ENCODE data around the gene LRRC28. TPM values are rescaled to one million over a fixed set of nuclear protein-coding genes. Genes with fewer than 3 reads are reported as not detected.

Gene LRRC28
- polyA plus RNA-seq, 3 donors = 34.7 to 39.3 (median 35.8) TPM

- no peak for DNase-seq (ENCODE audit: extremely low read depth in 1 of 11, low read depth in 9 of 11, low spot score in 4 of 11)
Observed at GRCh38 chr15:99239545-99240198, 11.6 kb upstream of the LRRC28 start.

- no peak for DNase-seq (ENCODE audit: extremely low read depth in 1 of 11, low read depth in 9 of 11, low spot score in 4 of 11)
Observed at GRCh38 chr15:99241752-99242151, 9.5 kb upstream of the LRRC28 start.

GRCh38 chr15:99244306-99244705 is 7.0 kb upstream of the LRRC28 start:
- no peak for DNase-seq (ENCODE audit: extremely low read depth in 1 of 11, low read depth in 9 of 11, low spot score in 4 of 11)

- no peak for DNase-seq (ENCODE audit: extremely low read depth in 1 of 11, low read depth in 9 of 11, low spot score in 4 of 11)
Observed at GRCh38 chr15:99247062-99247461, 4.2 kb upstream of the LRRC28 start.

GRCh38 chr15:99248000-99248715 is 3.1 kb upstream of the LRRC28 start:
- DNase-seq (ENCODE audit: extremely low read depth in 1 of 11, low read depth in 9 of 11, low spot score in 4 of 11) = no peak

GRCh38 chr15:99249270-99249841 is 1.9 kb upstream of the LRRC28 start, which contains the start of gene TTC23:
TSS of gene TTC23 (minus strand) at chr15:99249581. CDS start at chr15:99228712, 20,869 bp downstream.
- peak; percentile 44 to 89 (median 73) for DNase-seq (ENCODE audit: extremely low read depth in 1 of 11, low read depth in 9 of 11, low spot score in 4 of 11)

GRCh38 chr15:99250001-99250400 is 1.3 kb upstream of the LRRC28 start:
- DNase-seq (ENCODE audit: extremely low read depth in 1 of 11, low read depth in 9 of 11, low spot score in 4 of 11) = peak in 1 of 11 donors; percentile 3

- no peak for DNase-seq (ENCODE audit: extremely low read depth in 1 of 11, low read depth in 9 of 11, low spot score in 4 of 11)
Observed at GRCh38 chr15:99250494-99250856, 806 bp upstream of the LRRC28 start.

GRCh38 chr15:99252326-99252725 is 1.0 kb downstream of the LRRC28 start:
- no peak for DNase-seq (ENCODE audit: extremely low read depth in 1 of 11, low read depth in 9 of 11, low spot score in 4 of 11)

GRCh38 chr15:99253381-99254090 is 2.3 kb downstream of the LRRC28 start:
- no peak for DNase-seq (ENCODE audit: extremely low read depth in 1 of 11, low read depth in 9 of 11, low spot score in 4 of 11)

- no peak for DNase-seq (ENCODE audit: extremely low read depth in 1 of 11, low read depth in 9 of 11, low spot score in 4 of 11)
Observed at GRCh38 chr15:99257107-99257750, 5.9 kb downstream of the LRRC28 start.

GRCh38 chr15:99264125-99264524 is 12.8 kb downstream of the LRRC28 start:
- DNase-seq (ENCODE audit: extremely low read depth in 1 of 11, low read depth in 9 of 11, low spot score in 4 of 11) = no peak

- no peak for DNase-seq (ENCODE audit: extremely low read depth in 1 of 11, low read depth in 9 of 11, low spot score in 4 of 11)
Observed at GRCh38 chr15:99265541-99266070, 14.3 kb downstream of the LRRC28 start.

GRCh38 chr15:99267957-99268356 is 16.7 kb downstream of the LRRC28 start:
- DNase-seq (ENCODE audit: extremely low read depth in 1 of 11, low read depth in 9 of 11, low spot score in 4 of 11) = no peak

- DNase-seq (ENCODE audit: extremely low read depth in 1 of 11, low read depth in 9 of 11, low spot score in 4 of 11) = no peak
Observed at GRCh38 chr15:99268431-99268830, 17.1 kb downstream of the LRRC28 start.

- no peak for DNase-seq (ENCODE audit: extremely low read depth in 1 of 11, low read depth in 9 of 11, low spot score in 4 of 11)
Observed at GRCh38 chr15:99273801-99274200, 22.5 kb downstream of the LRRC28 start.

- DNase-seq (ENCODE audit: extremely low read depth in 1 of 11, low read depth in 9 of 11, low spot score in 4 of 11) = no peak
Observed at GRCh38 chr15:99275061-99275460, 23.8 kb downstream of the LRRC28 start.

- DNase-seq (ENCODE audit: extremely low read depth in 1 of 11, low read depth in 9 of 11, low spot score in 4 of 11) = no peak
Observed at GRCh38 chr15:99275525-99276128, 24.3 kb downstream of the LRRC28 start.

GRCh38 chr15:99279290-99279689 is 28.0 kb downstream of the LRRC28 start:
- DNase-seq (ENCODE audit: extremely low read depth in 1 of 11, low read depth in 9 of 11, low spot score in 4 of 11) = no peak
